Liver (tissue), 9 donors: ENCODE results near the gene ARCN1. TPM values are rescaled to one million over a fixed set of nuclear protein-coding genes. Genes with fewer than 3 reads are reported as not detected.
A peak's percentile ranks its signal among the peaks of the same experiment; 100 is the strongest.

Experiments used
- DNase-seq: peaks from one replicate; pipeline ENCODE4 v3.0.0-alpha.2; 2017; ENCODE audit warnings: low spot score
- H3K27ac ChIP-seq, 2 donors: one replicate each; pipeline ENCODE4 v1.7.0; 2013; ENCODE audit warnings: inconsistent platforms in 2 of 2, low read length in 2 of 2, control low read depth in 1 of 2, low read depth in 1 of 2, mild to moderate bottlenecking in 1 of 2
- H3K27me3 ChIP-seq, 4 donors: one replicate each; pipeline versions ENCODE4 v1.6.1 to v1.7.0; 2013; ENCODE audit warnings: low read length in 3 of 4, inconsistent platforms in 1 of 4, mild to moderate bottlenecking in 1 of 4, moderate library complexity in 1 of 4; ENCODE audit not compliant: control insufficient read depth in 4 of 4, insufficient read depth in 4 of 4
- H3K36me3 ChIP-seq, 4 donors: one replicate each; pipeline versions ENCODE4 v1.6.1 to v1.7.0; 2013; ENCODE audit warnings: low read length in 3 of 4, mild to moderate bottlenecking in 3 of 4, low read depth in 1 of 4, moderate library complexity in 1 of 4; ENCODE audit not compliant: control insufficient read depth in 4 of 4, insufficient read depth in 3 of 4
- H3K4me1 ChIP-seq, 4 donors: one replicate each; pipeline versions ENCODE4 v1.6.1 to v1.7.0; 2013; ENCODE audit warnings: low read length in 3 of 4, mild to moderate bottlenecking in 3 of 4, moderate library complexity in 1 of 4; ENCODE audit not compliant: control insufficient read depth in 4 of 4, insufficient read depth in 4 of 4
- H3K4me3 ChIP-seq, 3 donors: one replicate each; pipeline versions ENCODE4 v1.6.1 to v1.7.0; 2013; ENCODE audit warnings: low read length in 3 of 3, control low read depth in 1 of 3, low read depth in 1 of 3, mild to moderate bottlenecking in 1 of 3
- H3K9ac ChIP-seq, 2 donors: one replicate each; pipeline ENCODE4 v1.7.0; 2013; ENCODE audit warnings: low read length in 2 of 2, mild to moderate bottlenecking in 2 of 2, moderate library complexity in 2 of 2, control low read depth in 1 of 2, low read depth in 1 of 2
- H3K9me3 ChIP-seq, 4 donors: one replicate each; pipeline versions ENCODE4 v1.6.1 to v1.7.0; 2013; ENCODE audit warnings: low read length in 3 of 4; ENCODE audit not compliant: control insufficient read depth in 4 of 4
- FOXA2 ChIP-seq: IDR thresholded peaks from 2 replicates; pipeline ENCODE4 v1.6.1; 2016; ENCODE audit warnings: antibody characterized with exemption
- GABPA ChIP-seq, 2 donors: IDR thresholded peaks in 1 of 2; conservative IDR thresholded peaks in 1 of 2; 2 replicates each; pipeline ENCODE4 v1.6.1; 2016; ENCODE audit warnings: antibody characterized with exemption in 2 of 2, mild to moderate bottlenecking in 1 of 2, moderate library complexity in 1 of 2
- HNF4A ChIP-seq, 2 donors: conservative IDR thresholded peaks; 2 replicates each; pipeline ENCODE4 v1.6.1; 2016; ENCODE audit warnings: antibody characterized with exemption in 2 of 2, mild to moderate bottlenecking in 2 of 2
- HNF4G ChIP-seq: IDR thresholded peaks from 2 replicates; pipeline ENCODE4 v1.6.1; 2016; ENCODE audit warnings: antibody characterized with exemption
- JUND ChIP-seq, 2 donors: IDR thresholded peaks; 2 replicates each; pipeline ENCODE4 v1.6.1; 2016; ENCODE audit warnings: antibody characterized with exemption in 2 of 2
- NR2F2 ChIP-seq: IDR thresholded peaks from 2 replicates; pipeline ENCODE4 v1.6.1; 2016; ENCODE audit warnings: antibody characterized with exemption
- RAD21 ChIP-seq, 2 donors: IDR thresholded peaks; 2 replicates each; pipeline ENCODE4 v1.6.1; 2016; ENCODE audit warnings: antibody characterized with exemption in 2 of 2, mild to moderate bottlenecking in 2 of 2
- RXRA ChIP-seq, 2 donors: IDR thresholded peaks; 2 replicates each; pipeline ENCODE4 v1.6.1; 2017 to 2018; ENCODE audit warnings: antibody characterized with exemption in 2 of 2, mild to moderate bottlenecking in 1 of 2
- SP1 ChIP-seq: IDR thresholded peaks from 2 replicates; pipeline ENCODE4 v1.6.1; 2018; ENCODE audit warnings: antibody characterized with exemption, mild to moderate bottlenecking
- TAF1 ChIP-seq: conservative IDR thresholded peaks from 2 replicates; pipeline ENCODE4 v1.6.1; 2016; ENCODE audit warnings: antibody characterized with exemption, mild to moderate bottlenecking
- YY1 ChIP-seq: IDR thresholded peaks from 2 replicates; pipeline ENCODE4 v1.6.1; 2016; ENCODE audit warnings: antibody characterized with exemption, mild to moderate bottlenecking
- WGBS: extraction: QIAGEN DNeasy Blood & Tissue Kit; methylation state at CpG from one replicate; pipeline ENCODE4 v1.1.7; 2013; 5-methylcytosine and 5-hydroxymethylcytosine counted together
- polyA plus RNA-seq, 2 donors: library from polyadenylated mRNA; stranded (reverse) in 1 of 2; unstranded in 1 of 2; fragments of 200-250 nt in 1 of 2; fragments of >200 nt in 1 of 2; fragmentation: Nextera tagmentation in 1 of 2; extraction: Ambion mirVana in 1 of 2; gene quantifications; one replicate each; pipeline versions ENCODE4 v1.2.1 to v1.2.3, GENCODE V29; 2013 to 2015
- total RNA-seq, 2 donors: library from RNA; depleted of rRNA; stranded (reverse); fragments of >200 nt; gene quantifications; one replicate each; pipeline ENCODE4 v1.2.3, GENCODE V29; 2014
- TF ChIP-seq, protein P1 (sequence below): IDR thresholded peaks from 2 replicates; pipeline ENCODE4 v1.6.1; 2016; ENCODE audit warnings: antibody characterized with exemption
- TF ChIP-seq, protein P2 (sequence below): IDR thresholded peaks from 2 replicates; pipeline ENCODE4 v1.6.1; 2016; ENCODE audit warnings: antibody characterized with exemption
- TF ChIP-seq, protein P3 (sequence below): IDR thresholded peaks from 2 replicates; pipeline ENCODE4 v1.6.1; 2016; ENCODE audit warnings: antibody characterized with exemption
- TF ChIP-seq, protein P4 (sequence below): fragments of 150-350 bp; IDR thresholded peaks from 2 replicates; pipeline ENCODE4 v1.5.1; 2017; ENCODE audit warnings: improper control_type of control experiment, low read depth, low read length; ENCODE audit not compliant: missing input control
- donor health status: healthy.
- donor health status: healthy.
- donor health status: healthy.
- donor health status: healthy.
- donor health status: healthy.

Gene ARCN1
- total and polyA plus RNA-seq, 4 donors, result 36.7 to 95.4 (median 51.8) TPM

DNA sequence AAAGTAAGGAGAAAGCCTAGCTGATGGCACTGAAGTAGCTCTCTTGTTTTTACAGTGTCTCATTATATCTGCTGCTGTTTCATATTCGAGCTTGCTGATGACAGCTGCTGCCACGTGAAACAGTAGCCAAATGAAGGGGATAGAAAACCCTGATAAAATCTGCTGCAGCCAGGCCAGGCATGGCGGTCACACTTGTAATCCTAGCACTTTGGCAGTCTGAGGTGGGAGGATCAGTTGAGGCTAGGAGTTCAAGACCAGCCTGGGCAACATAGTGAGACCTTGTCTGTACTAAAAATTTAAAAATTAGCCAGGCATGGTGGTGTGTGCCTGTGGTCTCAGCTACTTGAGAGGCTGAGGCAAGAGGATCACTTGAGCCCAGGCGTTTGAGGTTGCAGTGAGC lies 19.9 kb upstream of the ARCN1 start:
- no peak for DNase-seq
- TF ChIP-seq SP1 (no peak), JUND (IDR thresholded peaks at IDR 0.05) (no peak), GABPA (IDR thresholded peaks at IDR 0.05 in 1 of 2, conservative IDR thresholded peaks at IDR 0.05 in 1 of 2) (no peak), RXRA (IDR thresholded peaks at IDR 0.05) (no peak), YY1 (no peak), HNF4G (no peak), TAF1 (no peak), RAD21 (IDR thresholded peaks at IDR 0.05) (no peak)
- TF ChIP-seq, protein P1, sequence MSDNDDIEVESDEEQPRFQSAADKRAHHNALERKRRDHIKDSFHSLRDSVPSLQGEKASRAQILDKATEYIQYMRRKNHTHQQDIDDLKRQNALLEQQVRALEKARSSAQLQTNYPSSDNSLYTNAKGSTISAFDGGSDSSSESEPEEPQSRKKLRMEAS, result no peak
- TF ChIP-seq, protein P2, sequence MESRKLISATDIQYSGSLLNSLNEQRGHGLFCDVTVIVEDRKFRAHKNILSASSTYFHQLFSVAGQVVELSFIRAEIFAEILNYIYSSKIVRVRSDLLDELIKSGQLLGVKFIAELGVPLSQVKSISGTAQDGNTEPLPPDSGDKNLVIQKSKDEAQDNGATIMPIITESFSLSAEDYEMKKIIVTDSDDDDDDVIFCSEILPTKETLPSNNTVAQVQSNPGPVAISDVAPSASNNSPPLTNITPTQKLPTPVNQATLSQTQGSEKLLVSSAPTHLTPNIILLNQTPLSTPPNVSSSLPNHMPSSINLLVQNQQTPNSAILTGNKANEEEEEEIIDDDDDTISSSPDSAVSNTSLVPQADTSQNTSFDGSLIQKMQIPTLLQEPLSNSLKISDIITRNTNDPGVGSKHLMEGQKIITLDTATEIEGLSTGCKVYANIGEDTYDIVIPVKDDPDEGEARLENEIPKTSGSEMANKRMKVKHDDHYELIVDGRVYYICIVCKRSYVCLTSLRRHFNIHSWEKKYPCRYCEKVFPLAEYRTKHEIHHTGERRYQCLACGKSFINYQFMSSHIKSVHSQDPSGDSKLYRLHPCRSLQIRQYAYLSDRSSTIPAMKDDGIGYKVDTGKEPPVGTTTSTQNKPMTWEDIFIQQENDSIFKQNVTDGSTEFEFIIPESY, result no peak
- TF ChIP-seq, protein P3, sequence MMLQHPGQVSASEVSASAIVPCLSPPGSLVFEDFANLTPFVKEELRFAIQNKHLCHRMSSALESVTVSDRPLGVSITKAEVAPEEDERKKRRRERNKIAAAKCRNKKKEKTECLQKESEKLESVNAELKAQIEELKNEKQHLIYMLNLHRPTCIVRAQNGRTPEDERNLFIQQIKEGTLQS, result no peak
- Histone ChIP-seq H3K27ac (no peak overlapping the region), H3K9ac (no peak overlapping the region), H3K4me1 (no peaks in the 10 kb centered on the region), H3K9me3 (no peaks in the 10 kb centered on the region), H3K4me3 (no peak overlapping the region), H3K27me3 (no peaks in the 10 kb centered on the region), H3K36me3 (peaks cover 4 to 35% (median 19%) of the 10 kb centered on the region in 4 donors)
- 91% methylated on average over 4 of the region's 4 CpGs for WGBS

DNA sequence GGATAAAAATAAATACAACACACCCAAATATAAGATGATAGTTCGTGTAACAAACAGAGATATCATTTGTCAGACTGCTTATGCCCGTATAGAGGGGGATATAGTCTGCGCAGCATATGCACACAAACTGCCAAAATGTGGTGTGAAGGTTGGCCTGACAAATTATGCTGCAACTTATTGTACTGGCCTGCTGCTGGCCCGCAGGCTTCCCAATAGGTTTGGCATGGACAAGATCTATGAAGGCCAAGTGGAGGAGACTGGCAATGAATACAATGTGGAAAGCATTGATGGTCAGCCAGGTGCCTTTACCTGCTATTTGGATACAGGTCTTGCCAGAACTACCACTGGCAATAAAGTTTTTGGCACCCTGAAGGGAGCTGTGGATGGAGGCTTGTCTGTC lies 11.4 kb upstream of the ARCN1 start:
- Histone ChIP-seq H3K27me3 (no peaks in the 10 kb centered on the region), H3K9me3 (no peaks in the 10 kb centered on the region), H3K4me1 (peaks cover 0 to 3% (median 3%) of the 10 kb centered on the region in 4 donors), H3K27ac (no peak overlapping the region), H3K4me3 (no peak overlapping the region), H3K36me3 (peaks cover 0 to 6% (median 3%) of the 10 kb centered on the region in 4 donors), H3K9ac (no peak overlapping the region)
- 84% methylated on average over 4 of the region's 4 CpGs for WGBS
- TF ChIP-seq RAD21 (IDR thresholded peaks at IDR 0.05) (no peak), FOXA2 (no peak), RXRA (IDR thresholded peaks at IDR 0.05) (no peak), TAF1 (no peak), GABPA (IDR thresholded peaks at IDR 0.05 in 1 of 2, conservative IDR thresholded peaks at IDR 0.05 in 1 of 2) (no peak), NR2F2 (no peak), HNF4A (conservative IDR thresholded peaks at IDR 0.05) (no peak)
- TF ChIP-seq, protein P2, result no peak
- TF ChIP-seq, protein P1, result no peak
- no peak for DNase-seq

DNA sequence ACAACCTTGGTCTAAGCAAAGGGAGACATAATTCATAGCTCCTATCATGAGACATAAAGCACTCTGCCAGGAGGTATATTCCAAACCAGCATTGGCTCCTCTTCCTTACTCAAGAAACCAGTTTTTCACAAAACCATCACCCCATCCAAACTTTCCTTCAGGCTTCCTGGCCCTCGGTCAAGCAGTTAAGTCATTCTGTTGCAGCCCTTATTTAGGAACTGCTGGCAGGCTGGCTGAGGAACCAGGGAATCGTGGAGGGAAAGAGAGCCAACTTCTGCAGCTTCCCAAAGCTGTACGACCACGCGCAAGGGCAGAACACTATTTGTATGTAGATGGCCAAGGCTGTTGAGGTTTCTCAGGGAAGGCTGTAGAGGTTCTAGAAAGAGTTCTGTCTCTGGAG lies 7.2 kb upstream of the ARCN1 start:
- Histone ChIP-seq H3K27me3 (no peaks in the 10 kb centered on the region), H3K27ac (no peak overlapping the region), H3K9me3 (no peaks in the 10 kb centered on the region), H3K4me3 (no peak overlapping the region), H3K9ac (peak overlapping the region in 1 of 2 donors; percentile 20), H3K4me1 (peaks cover 0 to 3% (median 3%) of the 10 kb centered on the region in 4 donors), H3K36me3 (no peaks in the 10 kb centered on the region)
- WGBS, result 57% methylated on average over 5 of the region's 5 CpGs
- no peak for DNase-seq
- TF ChIP-seq, protein P2, result no peak
- TF ChIP-seq HNF4A (conservative IDR thresholded peaks at IDR 0.05) (no peak), GABPA (IDR thresholded peaks at IDR 0.05 in 1 of 2, conservative IDR thresholded peaks at IDR 0.05 in 1 of 2) (no peak), JUND (IDR thresholded peaks at IDR 0.05) (no peak)
- TF ChIP-seq, protein P3, result no peak
- TF ChIP-seq, protein P4, sequence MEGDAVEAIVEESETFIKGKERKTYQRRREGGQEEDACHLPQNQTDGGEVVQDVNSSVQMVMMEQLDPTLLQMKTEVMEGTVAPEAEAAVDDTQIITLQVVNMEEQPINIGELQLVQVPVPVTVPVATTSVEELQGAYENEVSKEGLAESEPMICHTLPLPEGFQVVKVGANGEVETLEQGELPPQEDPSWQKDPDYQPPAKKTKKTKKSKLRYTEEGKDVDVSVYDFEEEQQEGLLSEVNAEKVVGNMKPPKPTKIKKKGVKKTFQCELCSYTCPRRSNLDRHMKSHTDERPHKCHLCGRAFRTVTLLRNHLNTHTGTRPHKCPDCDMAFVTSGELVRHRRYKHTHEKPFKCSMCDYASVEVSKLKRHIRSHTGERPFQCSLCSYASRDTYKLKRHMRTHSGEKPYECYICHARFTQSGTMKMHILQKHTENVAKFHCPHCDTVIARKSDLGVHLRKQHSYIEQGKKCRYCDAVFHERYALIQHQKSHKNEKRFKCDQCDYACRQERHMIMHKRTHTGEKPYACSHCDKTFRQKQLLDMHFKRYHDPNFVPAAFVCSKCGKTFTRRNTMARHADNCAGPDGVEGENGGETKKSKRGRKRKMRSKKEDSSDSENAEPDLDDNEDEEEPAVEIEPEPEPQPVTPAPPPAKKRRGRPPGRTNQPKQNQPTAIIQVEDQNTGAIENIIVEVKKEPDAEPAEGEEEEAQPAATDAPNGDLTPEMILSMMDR, result no peak
- TF ChIP-seq, protein P1, result no peak
